ENCODE measurements around the gene USP40.

The USP40 gene

GRCh38 chr2:233440314-233440713 is 126.3 kb downstream of the USP40 start:
- H3K27me3 Mint-ChIP-seq = no peaks in the 10 kb centered on the region
- intact Hi-C loops (cut with micrococcal nuclease) = loop anchor here (5.0 kb wide), 2 partner anchors 38 to 153 kb away; no protein-coding TSS in a partner anchor
- H3K36me3 Mint-ChIP-seq (ENCODE audit: low read depth) = peaks cover 100% of the 10 kb centered on the region
- H3K9me3 Mint-ChIP-seq = no peaks in the 10 kb centered on the region
- no peak overlapping the region for H3K4me3 Mint-ChIP-seq
- peaks cover 4% of the 10 kb centered on the region for H3K4me1 Mint-ChIP-seq (ENCODE audit: low read depth)
- H3K27ac Mint-ChIP-seq = peak overlapping the region; percentile 33

DNA sequence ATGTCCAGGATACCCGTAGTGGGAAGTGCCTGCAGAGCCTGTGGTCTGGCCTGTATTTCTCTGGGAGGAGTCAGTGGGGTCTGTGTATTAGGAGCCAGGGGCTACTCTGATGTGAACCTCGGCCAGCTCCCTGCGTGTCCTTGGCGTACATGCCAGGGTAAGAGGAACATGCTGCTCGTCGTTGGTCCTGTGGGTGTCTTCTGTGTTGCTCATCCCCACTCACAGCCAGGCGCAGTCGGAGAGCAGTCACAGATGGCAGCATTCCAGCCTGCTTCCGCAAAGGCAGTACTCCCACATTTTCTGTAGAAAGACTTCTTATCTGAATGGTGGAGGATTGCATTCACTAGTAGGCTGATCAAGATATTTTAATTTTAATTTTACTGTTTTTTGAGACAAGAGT is 127.4 kb downstream of the USP40 start:
- intact Hi-C loops (cut with micrococcal nuclease) = loop anchor here (5.0 kb wide), 1 partner anchor 162 kb away; no protein-coding TSS in a partner anchor
- peaks cover 15% of the 10 kb centered on the region for H3K4me1 Mint-ChIP-seq (ENCODE audit: low read depth)
- H3K9me3 Mint-ChIP-seq = no peaks in the 10 kb centered on the region
- H3K27me3 Mint-ChIP-seq = no peaks in the 10 kb centered on the region
- no peak overlapping the region for H3K27ac Mint-ChIP-seq
- no peak overlapping the region for H3K4me3 Mint-ChIP-seq
- peaks cover 97% of the 10 kb centered on the region for H3K36me3 Mint-ChIP-seq (ENCODE audit: low read depth)

- Mint-ChIP-seq H3K4me3 (no peak overlapping the region), H3K36me3 (ENCODE audit: low read depth) (peaks cover 92% of the 10 kb centered on the region), H3K9me3 (no peaks in the 10 kb centered on the region), H3K27ac (no peak overlapping the region), H3K4me1 (ENCODE audit: low read depth) (peaks cover 16% of the 10 kb centered on the region), H3K27me3 (no peaks in the 10 kb centered on the region)
- intact Hi-C loops (cut with micrococcal nuclease) = loop anchor here (5.0 kb wide), 1 partner anchor 161 kb away; no protein-coding TSS in a partner anchor
Observed at GRCh38 chr2:233438573-233439147, 127.9 kb downstream of the USP40 start.

DNA sequence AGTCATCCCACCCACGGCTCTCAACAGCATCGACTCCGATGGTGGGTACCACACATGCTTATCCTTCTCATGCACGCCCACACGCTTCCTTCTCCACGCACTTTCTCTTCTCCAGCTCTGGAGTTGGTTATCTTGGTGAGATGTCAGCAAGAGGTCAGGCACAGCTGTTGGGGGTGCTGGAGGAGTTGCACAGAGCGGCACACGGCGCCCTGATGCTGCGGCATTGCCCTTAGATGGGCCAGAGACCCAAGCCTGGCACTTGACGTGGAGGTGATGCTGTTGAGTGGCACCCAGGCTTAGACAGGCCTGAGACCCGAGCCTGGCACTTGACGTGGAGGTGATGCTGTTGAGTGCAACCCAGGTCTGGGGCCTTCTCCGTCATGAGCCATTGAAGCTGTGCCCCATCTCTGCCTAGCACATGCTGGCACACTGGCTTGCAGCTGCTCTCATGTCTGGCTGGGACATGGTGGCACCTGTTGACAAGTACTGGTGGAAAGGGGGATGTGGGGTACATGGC is 129.1 kb downstream of the USP40 start:
- peaks cover 80% of the 10 kb centered on the region for H3K36me3 Mint-ChIP-seq (ENCODE audit: low read depth)
- intact Hi-C loops (cut with micrococcal nuclease) = loop anchor here (5.0 kb wide), 1 partner anchor 160 kb away; no protein-coding TSS in a partner anchor
- H3K4me3 Mint-ChIP-seq = no peak overlapping the region
- H3K27ac Mint-ChIP-seq = no peak overlapping the region
- H3K27me3 Mint-ChIP-seq = no peaks in the 10 kb centered on the region
- H3K9me3 Mint-ChIP-seq = no peaks in the 10 kb centered on the region
- peaks cover 16% of the 10 kb centered on the region for H3K4me1 Mint-ChIP-seq (ENCODE audit: low read depth)

DNA sequence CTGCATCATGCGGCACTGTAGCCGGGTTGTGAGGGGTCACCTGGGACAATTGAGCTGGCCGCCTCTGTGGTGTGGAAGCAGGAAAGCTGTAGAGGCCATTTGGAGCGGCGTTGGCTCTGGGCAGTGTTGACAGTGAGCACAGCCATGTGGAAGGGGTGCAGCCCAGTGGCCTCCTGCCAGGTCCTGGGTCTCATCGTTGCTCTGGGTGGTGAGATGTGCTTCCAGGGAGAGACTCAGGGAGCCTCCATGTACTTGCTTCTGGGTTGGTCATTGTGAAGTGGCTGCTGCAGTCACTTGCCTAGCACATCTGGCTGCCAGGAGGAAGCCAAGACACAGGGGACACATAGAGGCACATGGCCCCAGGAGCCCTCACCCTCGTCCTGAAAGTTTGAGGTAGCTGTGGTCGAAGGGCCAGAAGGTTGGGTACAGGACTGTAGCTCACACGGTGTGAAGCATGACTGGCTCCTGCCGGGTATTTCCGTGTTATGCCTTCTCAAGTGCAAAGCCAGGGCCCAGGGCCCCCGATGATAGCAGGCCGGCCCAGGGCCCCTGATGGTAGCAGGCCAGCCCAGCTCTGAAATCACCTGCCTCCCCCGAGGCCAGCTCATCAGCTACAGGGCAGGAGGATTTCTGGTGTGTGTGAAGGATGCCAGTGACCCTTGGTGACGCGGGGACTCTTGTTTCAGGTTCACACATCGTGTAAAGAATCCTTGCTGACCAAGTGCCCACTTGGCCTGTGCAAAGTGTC is 129.7 kb downstream of the USP40 start:
- H3K36me3 Mint-ChIP-seq (ENCODE audit: low read depth) = peaks cover 74% of the 10 kb centered on the region
- H3K4me1 Mint-ChIP-seq (ENCODE audit: low read depth) = peaks cover 16% of the 10 kb centered on the region
- H3K27ac Mint-ChIP-seq = no peak overlapping the region
- intact Hi-C loops (cut with micrococcal nuclease) = loop anchor here (5.0 kb wide), 1 partner anchor 160 kb away; no protein-coding TSS in a partner anchor
- H3K27me3 Mint-ChIP-seq = no peaks in the 10 kb centered on the region
- no peak overlapping the region for H3K4me3 Mint-ChIP-seq
- no peaks in the 10 kb centered on the region for H3K9me3 Mint-ChIP-seq

DNA sequence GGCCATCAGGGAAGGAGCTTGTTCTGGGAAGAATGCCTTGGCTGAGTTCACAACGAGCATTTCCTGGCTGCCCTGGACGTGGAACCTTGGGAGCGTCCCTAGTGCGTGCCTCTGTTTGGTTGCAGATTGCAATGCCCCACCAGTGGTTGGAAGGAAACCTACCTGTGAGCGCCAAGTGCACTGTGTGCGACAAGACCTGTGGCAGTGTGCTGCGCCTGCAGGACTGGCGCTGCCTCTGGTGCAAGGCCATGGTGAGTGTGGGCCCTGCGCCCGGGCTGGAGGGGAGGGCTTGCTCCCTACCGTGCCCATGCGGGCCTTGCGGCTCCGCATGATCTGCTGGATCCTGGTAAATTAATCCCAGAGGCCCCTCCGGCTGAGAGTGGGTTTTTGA is 130.4 kb downstream of the USP40 start:
- intact Hi-C loops (cut with micrococcal nuclease) = loop anchor here (5.0 kb wide), 1 partner anchor 159 kb away; no protein-coding TSS in a partner anchor
- no peaks in the 10 kb centered on the region for H3K27me3 Mint-ChIP-seq
- no peak overlapping the region for H3K27ac Mint-ChIP-seq
- no peak overlapping the region for H3K4me3 Mint-ChIP-seq
- no peaks in the 10 kb centered on the region for H3K9me3 Mint-ChIP-seq
- H3K36me3 Mint-ChIP-seq (ENCODE audit: low read depth) = peaks cover 67% of the 10 kb centered on the region
- H3K4me1 Mint-ChIP-seq (ENCODE audit: low read depth) = peaks cover 16% of the 10 kb centered on the region

- H3K4me1 Mint-ChIP-seq (ENCODE audit: low read depth) = peaks cover 16% of the 10 kb centered on the region
- H3K36me3 Mint-ChIP-seq (ENCODE audit: low read depth) = peaks cover 61% of the 10 kb centered on the region
- no peak overlapping the region for H3K27ac Mint-ChIP-seq
- H3K9me3 Mint-ChIP-seq = no peaks in the 10 kb centered on the region
- intact Hi-C loops (cut with micrococcal nuclease) = loop anchor here (5.0 kb wide), 1 partner anchor 158 kb away; no protein-coding TSS in a partner anchor
- H3K27me3 Mint-ChIP-seq = no peaks in the 10 kb centered on the region
- H3K4me3 Mint-ChIP-seq = no peak overlapping the region
Observed at GRCh38 chr2:233435436-233436190, 131.0 kb downstream of the USP40 start.

GRCh38 chr2:233434666-233435330 is 131.8 kb downstream of the USP40 start:
- Mint-ChIP-seq H3K4me1 (ENCODE audit: low read depth) (peaks cover 16% of the 10 kb centered on the region), H3K4me3 (no peak overlapping the region), H3K36me3 (ENCODE audit: low read depth) (peaks cover 53% of the 10 kb centered on the region), H3K27me3 (no peaks in the 10 kb centered on the region), H3K9me3 (no peaks in the 10 kb centered on the region), H3K27ac (no peak overlapping the region)
- intact Hi-C loops (cut with micrococcal nuclease) = loop anchor here (5.0 kb wide), 1 partner anchor 157 kb away; no protein-coding TSS in a partner anchor

DNA sequence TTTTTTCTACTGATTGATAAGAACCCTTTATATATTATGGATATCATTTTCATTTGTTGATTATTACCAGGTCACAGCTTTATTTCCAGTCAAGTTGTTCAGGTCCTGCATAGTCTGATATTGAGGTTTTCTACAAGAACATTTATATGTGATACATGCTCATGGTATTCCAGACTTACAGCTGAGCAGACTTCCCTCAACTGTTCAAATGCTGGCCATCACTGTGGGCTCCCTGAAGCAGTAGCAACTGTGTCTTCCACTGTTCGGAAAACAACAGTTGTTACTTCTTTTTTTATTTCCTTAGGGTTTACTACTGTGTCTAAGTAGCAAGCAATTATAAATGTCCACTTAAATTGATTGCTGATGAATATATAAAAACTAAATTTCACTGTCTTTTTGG is 132.8 kb downstream of the USP40 start:
- Mint-ChIP-seq H3K27ac (no peak overlapping the region), H3K36me3 (ENCODE audit: low read depth) (peaks cover 43% of the 10 kb centered on the region)
- intact Hi-C loops (cut with micrococcal nuclease) = no loop called here

GRCh38 chr2:233433029-233433428 is 133.6 kb downstream of the USP40 start:
- Mint-ChIP-seq H3K27me3 (no peaks in the 10 kb centered on the region), H3K4me3 (no peak overlapping the region), H3K9me3 (no peaks in the 10 kb centered on the region), H3K4me1 (ENCODE audit: low read depth) (peaks cover 17% of the 10 kb centered on the region), H3K27ac (no peak overlapping the region), H3K36me3 (ENCODE audit: low read depth) (peaks cover 37% of the 10 kb centered on the region)
- intact Hi-C loops (cut with micrococcal nuclease) = no loop called here

More for the DNA sequence above, 132.8 kb downstream of the USP40 start:
- Mint-ChIP-seq H3K4me3 (no peak overlapping the region), H3K4me1 (ENCODE audit: low read depth) (peaks cover 16% of the 10 kb centered on the region), H3K27me3 (no peaks in the 10 kb centered on the region), H3K9me3 (no peaks in the 10 kb centered on the region)

- peaks cover 36% of the 10 kb centered on the region for H3K36me3 Mint-ChIP-seq (ENCODE audit: low read depth)
- peaks cover 29% of the 10 kb centered on the region for H3K4me1 Mint-ChIP-seq (ENCODE audit: low read depth)
- H3K4me3 Mint-ChIP-seq = no peak overlapping the region
- no peaks in the 10 kb centered on the region for H3K27me3 Mint-ChIP-seq
- peaks cover 18% of the 10 kb centered on the region for H3K9me3 Mint-ChIP-seq
- intact Hi-C loops (cut with micrococcal nuclease) = no loop called here
- no peak overlapping the region for H3K27ac Mint-ChIP-seq
Observed at GRCh38 chr2:233430651-233431050, 135.9 kb downstream of the USP40 start.

DNA sequence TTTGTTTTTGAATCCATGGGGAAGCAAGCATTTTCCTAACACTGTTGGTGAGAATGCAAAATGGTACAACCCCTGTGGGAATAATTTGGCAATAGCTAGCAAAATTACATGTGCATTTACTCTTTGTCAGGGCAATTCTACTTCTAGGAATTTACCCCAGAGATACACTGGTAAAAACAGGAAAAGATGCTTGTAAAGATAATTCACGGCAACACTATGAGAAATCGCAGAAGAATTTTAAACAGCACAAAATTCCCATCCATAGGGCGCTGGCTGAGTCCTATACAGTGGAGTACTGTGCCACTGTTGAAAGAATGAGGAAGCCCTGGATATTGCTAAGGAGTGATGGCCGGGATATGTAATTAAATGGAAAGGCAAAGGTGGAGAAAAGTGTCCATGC is 136.5 kb downstream of the USP40 start:
- Mint-ChIP-seq H3K36me3 (ENCODE audit: low read depth) (peaks cover 32% of the 10 kb centered on the region), H3K9me3 (peaks cover 19% of the 10 kb centered on the region), H3K27me3 (no peaks in the 10 kb centered on the region), H3K4me3 (no peak overlapping the region), H3K27ac (no peak overlapping the region), H3K4me1 (ENCODE audit: low read depth) (peaks cover 23% of the 10 kb centered on the region)
- intact Hi-C loops (cut with micrococcal nuclease) = no loop called here

DNA sequence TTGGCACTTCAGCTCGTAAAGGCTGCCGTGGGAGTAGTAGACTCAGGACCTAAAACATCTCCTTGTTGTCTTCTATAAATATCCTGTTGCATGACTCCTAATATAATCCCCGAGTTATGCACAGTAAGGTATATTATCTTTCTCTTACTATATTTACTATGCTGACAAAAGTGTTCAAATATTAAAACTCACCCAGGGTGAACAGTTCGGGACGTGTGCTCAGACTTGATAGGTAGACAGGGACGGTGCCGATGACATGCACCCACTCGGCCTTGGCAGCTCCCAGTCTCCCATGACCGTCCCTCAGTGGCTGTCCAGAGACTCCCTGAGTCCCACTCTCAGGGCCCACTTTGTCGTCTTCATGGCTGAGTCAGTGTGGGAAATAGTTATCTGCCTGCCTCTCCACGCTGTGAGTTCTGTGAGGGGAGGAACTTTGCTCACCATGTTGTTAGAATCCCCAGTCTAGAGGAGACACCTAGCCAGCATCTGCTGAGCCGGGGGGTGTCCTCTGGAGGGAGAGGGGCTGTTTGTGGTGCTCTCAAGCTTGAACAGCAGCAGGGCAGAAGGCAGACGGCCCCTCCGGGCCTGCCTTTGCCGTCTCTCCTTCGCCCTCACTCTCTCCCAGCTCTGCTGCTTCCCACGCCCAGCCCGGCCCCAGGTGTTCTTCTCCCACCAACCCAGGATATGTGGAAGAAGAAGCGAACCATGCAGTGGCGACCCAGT is 137.2 kb downstream of the USP40 start:
- peaks cover 15% of the 10 kb centered on the region for H3K4me1 Mint-ChIP-seq (ENCODE audit: low read depth)
- no peaks in the 10 kb centered on the region for H3K27me3 Mint-ChIP-seq
- intact Hi-C loops (cut with micrococcal nuclease) = no loop called here
- H3K27ac Mint-ChIP-seq = no peak overlapping the region
- H3K9me3 Mint-ChIP-seq = peaks cover 21% of the 10 kb centered on the region
- peaks cover 32% of the 10 kb centered on the region for H3K36me3 Mint-ChIP-seq (ENCODE audit: low read depth)
- H3K4me3 Mint-ChIP-seq = no peak overlapping the region
